DND-41 (cell line): ENCODE measurements around the gene C5.

Experiments used
- ATAC-seq: fragments of 200-7000 bp; cut with Tn5 transposase; 3 replicates; pipeline ENCODE4 v1.9.1; 2021; ENCODE audit warnings: low read depth; ENCODE audit not compliant: insufficient read depth
- DNase-seq: peaks from one replicate; pipeline ENCODE4 v3.0.0-alpha.2; 2020
- H2AFZ ChIP-seq: 2 replicates; pipeline ENCODE4 v1.6.0; 2012; ENCODE audit warnings: low read depth, low read length
- H3K27ac ChIP-seq: 2 replicates; pipeline ENCODE4 v1.5.1; 2012; ENCODE audit warnings: low read length, inconsistent platforms
- H3K27me3 ChIP-seq: fragments of 200-600 bp; sonication (generic); 2 replicates; pipeline ENCODE4 v1.6.0; 2012; ENCODE audit warnings: low read length, mild to moderate bottlenecking, inconsistent platforms; ENCODE audit not compliant: insufficient read depth, poor library complexity
- H3K36me3 ChIP-seq: 2 replicates; pipeline ENCODE4 v1.5.1; 2012; ENCODE audit warnings: low read length, inconsistent platforms; ENCODE audit not compliant: insufficient read depth
- H3K4me1 ChIP-seq: 2 replicates; pipeline ENCODE4 v1.5.1; 2012; ENCODE audit warnings: mild to moderate bottlenecking, low read length; ENCODE audit not compliant: insufficient read depth
- H3K4me2 ChIP-seq: 2 replicates; pipeline ENCODE4 v1.6.0; 2012; ENCODE audit warnings: mild to moderate bottlenecking, moderate library complexity, low read length, inconsistent platforms; ENCODE audit not compliant: insufficient read depth
- H3K4me3 ChIP-seq, 2 experiments: fragments of 200-600 bp in 1 of 2; shearing (Covaris generic) in 1 of 2; 2 replicates each; pipeline ENCODE4 v1.5.1; 2012 to 2016; ENCODE audit warnings: inconsistent platforms in 2 of 2, low read length in 2 of 2, mild to moderate bottlenecking in 2 of 2, low read depth in 1 of 2, moderate library complexity in 1 of 2
- H3K79me2 ChIP-seq: 2 replicates; pipeline ENCODE4 v1.6.0; 2012; ENCODE audit warnings: low read length, inconsistent platforms; ENCODE audit not compliant: insufficient read depth
- H3K9ac ChIP-seq: 2 replicates; pipeline ENCODE4 v1.6.0; 2012; ENCODE audit warnings: low read depth, mild to moderate bottlenecking, inconsistent platforms, low read length, moderate library complexity
- H3K9me3 ChIP-seq: 2 replicates; pipeline ENCODE4 v1.5.1; 2012; ENCODE audit warnings: low read length, moderate library complexity, mild to moderate bottlenecking, inconsistent platforms; ENCODE audit not compliant: insufficient read depth, severe bottlenecking
- H4K20me1 ChIP-seq: 2 replicates; pipeline ENCODE4 v1.6.0; 2012; ENCODE audit warnings: low read length; ENCODE audit not compliant: insufficient read depth
- CTCF ChIP-seq: IDR thresholded peaks from 2 replicates; pipeline ENCODE4 v1.5.1; 2012; ENCODE audit warnings: borderline replicate concordance, low read length, moderate library complexity, mild to moderate bottlenecking; ENCODE audit not compliant: poor library complexity, severe bottlenecking; ENCODE audit errors: extremely low read depth
- EZH2 ChIP-seq: IDR thresholded peaks from 3 replicates; pipeline ENCODE4 v1.6.1; 2012; ENCODE audit warnings: borderline replicate concordance, low read depth, mild to moderate bottlenecking, moderate library complexity, low read length, inconsistent platforms; ENCODE audit not compliant: severe bottlenecking

The C5 gene

GRCh38 chr9:121066850-121067249, 16.8 kb upstream of the C5 start:
- Histone ChIP-seq H3K27me3 (no peaks in the 10 kb centered on the region), H4K20me1 (no peaks in the 10 kb centered on the region), H3K27ac (no peak overlapping the region), H3K9ac (no peak overlapping the region), H3K9me3 (no peaks in the 10 kb centered on the region), H3K79me2 (no peaks in the 10 kb centered on the region), H3K36me3 (no peaks in the 10 kb centered on the region), H2AFZ (no peak overlapping the region), H3K4me1 (peaks cover 7% of the 10 kb centered on the region), H3K4me3 (no peak overlapping the region), H3K4me2 (no peak overlapping the region)
- TF ChIP-seq EZH2 (no peak), CTCF (no peak)
- ATAC-seq (no peak), DNase-seq (no peak)

GRCh38 chr9:121059998-121060636, 10.0 kb upstream of the C5 start:
- no peaks in the 10 kb centered on the region for H4K20me1 ChIP-seq
- peak; percentile 76 for ATAC-seq
- no peaks in the 10 kb centered on the region for H3K36me3 ChIP-seq
- no peaks in the 10 kb centered on the region for H3K79me2 ChIP-seq
- no peak overlapping the region for H3K4me2 ChIP-seq
- TF ChIP-seq EZH2: no peak
- TF ChIP-seq CTCF: peak; percentile 80
- no peaks in the 10 kb centered on the region for H3K9me3 ChIP-seq
- H3K4me1 ChIP-seq: no peaks in the 10 kb centered on the region
- H3K27ac ChIP-seq: no peak overlapping the region
- DNase-seq: peak; percentile 44
- no peak overlapping the region for H3K4me3 ChIP-seq
- H3K27me3 ChIP-seq: no peaks in the 10 kb centered on the region
- H3K9ac ChIP-seq: no peak overlapping the region
- no peak overlapping the region for H2AFZ ChIP-seq

GRCh38 chr9:121059513-121059912, 9.4 kb upstream of the C5 start:
- ATAC-seq (no peak), DNase-seq (no peak)
- Histone ChIP-seq H2AFZ (no peak overlapping the region), H3K4me1 (no peaks in the 10 kb centered on the region), H3K27me3 (no peaks in the 10 kb centered on the region), H3K4me2 (no peak overlapping the region), H3K9ac (no peak overlapping the region), H4K20me1 (no peaks in the 10 kb centered on the region), H3K79me2 (no peaks in the 10 kb centered on the region), H3K9me3 (no peaks in the 10 kb centered on the region), H3K36me3 (no peaks in the 10 kb centered on the region), H3K27ac (no peak overlapping the region), H3K4me3 (no peak overlapping the region)
- TF ChIP-seq CTCF (no peak), EZH2 (no peak)

GRCh38 chr9:121057821-121058220, 7.7 kb upstream of the C5 start:
- Histone ChIP-seq H3K27ac (no peak overlapping the region), H4K20me1 (no peaks in the 10 kb centered on the region), H3K79me2 (no peaks in the 10 kb centered on the region), H3K36me3 (no peaks in the 10 kb centered on the region), H3K4me2 (no peak overlapping the region), H2AFZ (no peak overlapping the region), H3K9me3 (no peaks in the 10 kb centered on the region), H3K9ac (no peak overlapping the region), H3K27me3 (no peaks in the 10 kb centered on the region), H3K4me1 (no peaks in the 10 kb centered on the region), H3K4me3 (no peak overlapping the region)
- TF ChIP-seq CTCF (no peak), EZH2 (no peak)
- ATAC-seq (no peak), DNase-seq (no peak)
